ENCODE measurements around the gene TAS1R2. TPM values are rescaled to one million over a fixed set of nuclear protein-coding genes. Genes with fewer than 3 reads are reported as not detected.
"Not testable (repeated sequence)": the region's sequence is repeated elsewhere in the genome, so short reads cannot be mapped to it uniquely, and the experiment has no call there.

The TAS1R2 gene
- total RNA-seq, 3 donors from 2014 or later, result not detected

- no peak overlapping the region for H3K27ac ChIP-seq
- TF ChIP-seq, protein P1, sequence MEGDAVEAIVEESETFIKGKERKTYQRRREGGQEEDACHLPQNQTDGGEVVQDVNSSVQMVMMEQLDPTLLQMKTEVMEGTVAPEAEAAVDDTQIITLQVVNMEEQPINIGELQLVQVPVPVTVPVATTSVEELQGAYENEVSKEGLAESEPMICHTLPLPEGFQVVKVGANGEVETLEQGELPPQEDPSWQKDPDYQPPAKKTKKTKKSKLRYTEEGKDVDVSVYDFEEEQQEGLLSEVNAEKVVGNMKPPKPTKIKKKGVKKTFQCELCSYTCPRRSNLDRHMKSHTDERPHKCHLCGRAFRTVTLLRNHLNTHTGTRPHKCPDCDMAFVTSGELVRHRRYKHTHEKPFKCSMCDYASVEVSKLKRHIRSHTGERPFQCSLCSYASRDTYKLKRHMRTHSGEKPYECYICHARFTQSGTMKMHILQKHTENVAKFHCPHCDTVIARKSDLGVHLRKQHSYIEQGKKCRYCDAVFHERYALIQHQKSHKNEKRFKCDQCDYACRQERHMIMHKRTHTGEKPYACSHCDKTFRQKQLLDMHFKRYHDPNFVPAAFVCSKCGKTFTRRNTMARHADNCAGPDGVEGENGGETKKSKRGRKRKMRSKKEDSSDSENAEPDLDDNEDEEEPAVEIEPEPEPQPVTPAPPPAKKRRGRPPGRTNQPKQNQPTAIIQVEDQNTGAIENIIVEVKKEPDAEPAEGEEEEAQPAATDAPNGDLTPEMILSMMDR (IDR thresholded peaks at IDR 0.05), result no peak
- TF ChIP-seq POLR2A (IDR thresholded peaks at IDR 0.05) (no peak), POLR2AphosphoS5 (IDR thresholded peaks at IDR 0.05) (no peak)
- DNase-seq (ENCODE audit: low spot score in 2 of 2), result no peak
- no peaks in the 10 kb centered on the region for H3K9me3 ChIP-seq
- no peaks in the 10 kb centered on the region for H3K36me3 ChIP-seq
- no peaks in the 10 kb centered on the region for H3K27me3 ChIP-seq
- no peaks in the 10 kb centered on the region for H3K4me1 ChIP-seq
- intact Hi-C loops (cut with DNase I; ENCODE audit: low total_unique reads), result loop anchor here (5.0 to 10.0 kb wide), 2 partner anchors 175 to 193 kb away; no protein-coding TSS in a partner anchor
- H3K4me3 ChIP-seq, result no peak overlapping the region
Observed at GRCh38 chr1:18899363-18900049, 40.0 kb upstream of the TAS1R2 start.

GRCh38 chr1:18898567-18898966 is 39.1 kb upstream of the TAS1R2 start:
- TF ChIP-seq POLR2A (IDR thresholded peaks at IDR 0.05) (no peak), POLR2AphosphoS5 (IDR thresholded peaks at IDR 0.05) (no peak)
- TF ChIP-seq, protein P1 (IDR thresholded peaks at IDR 0.05), result no peak
- no peak overlapping the region for H3K27ac ChIP-seq
- H3K4me1 ChIP-seq, result no peaks in the 10 kb centered on the region
- intact Hi-C loops (cut with DNase I; ENCODE audit: low total_unique reads), result loop anchor here (5.0 kb wide), 1 partner anchor 194 kb away; no protein-coding TSS in a partner anchor
- H3K36me3 ChIP-seq, result no peaks in the 10 kb centered on the region
- no peak for DNase-seq (ENCODE audit: low spot score in 2 of 2)
- no peak overlapping the region for H3K4me3 ChIP-seq
- no peaks in the 10 kb centered on the region for H3K27me3 ChIP-seq
- no peaks in the 10 kb centered on the region for H3K9me3 ChIP-seq

GRCh38 chr1:18895317-18895716 is 35.9 kb upstream of the TAS1R2 start:
- H3K27ac ChIP-seq, result no peak overlapping the region
- no peaks in the 10 kb centered on the region for H3K36me3 ChIP-seq
- intact Hi-C loops (cut with DNase I; ENCODE audit: low total_unique reads), result loop anchor here (5.0 kb wide), 1 partner anchor 197 kb away; no protein-coding TSS in a partner anchor

GRCh38 chr1:18893120-18893519 is 33.7 kb upstream of the TAS1R2 start:
- Histone ChIP-seq H3K4me3 (no peak overlapping the region), H3K27me3 (no peaks in the 10 kb centered on the region), H3K27ac (no peak overlapping the region), H3K4me1 (no peaks in the 10 kb centered on the region), H3K9me3 (no peaks in the 10 kb centered on the region), H3K36me3 (no peaks in the 10 kb centered on the region)
- no peak for DNase-seq (ENCODE audit: low spot score in 2 of 2)
- intact Hi-C loops (cut with DNase I; ENCODE audit: low total_unique reads), result no loop called here
- TF ChIP-seq POLR2A (IDR thresholded peaks at IDR 0.05) (no peak), POLR2AphosphoS5 (IDR thresholded peaks at IDR 0.05) (no peak)
- TF ChIP-seq, protein P1 (IDR thresholded peaks at IDR 0.05), result no peak

More at GRCh38 chr1:18895317-18895716, 35.9 kb upstream of the TAS1R2 start:
- H3K4me1 ChIP-seq, result no peaks in the 10 kb centered on the region
- DNase-seq (ENCODE audit: low spot score in 2 of 2), result no peak
- no peaks in the 10 kb centered on the region for H3K27me3 ChIP-seq
- no peaks in the 10 kb centered on the region for H3K9me3 ChIP-seq
- no peak overlapping the region for H3K4me3 ChIP-seq
- TF ChIP-seq POLR2A (IDR thresholded peaks at IDR 0.05) (no peak), POLR2AphosphoS5 (IDR thresholded peaks at IDR 0.05) (no peak)
- TF ChIP-seq, protein P1 (IDR thresholded peaks at IDR 0.05), result no peak

DNA sequence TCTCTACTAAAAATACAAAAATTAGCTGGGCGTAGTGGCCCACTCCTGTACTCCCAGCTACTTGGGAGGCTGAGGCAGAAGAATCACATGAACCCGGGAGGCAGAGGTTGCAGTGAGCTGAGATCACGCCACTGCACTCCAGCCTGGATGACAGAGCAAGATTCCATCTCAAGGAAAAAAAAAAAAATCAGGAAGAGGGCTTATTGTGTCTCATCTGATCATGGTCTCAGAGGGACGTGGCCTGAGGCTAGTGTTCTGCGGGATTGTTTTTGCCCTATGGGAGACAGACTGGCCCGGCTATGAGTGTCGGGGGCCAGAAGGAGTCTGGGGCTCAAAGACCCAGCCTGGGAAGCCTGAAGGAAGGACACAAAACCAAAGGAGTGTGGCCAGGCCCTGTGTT is 32.4 kb upstream of the TAS1R2 start:
- H3K9me3 ChIP-seq; DNase-seq (ENCODE audit: low spot score in 2 of 2); H3K27me3 ChIP-seq; H3K27ac ChIP-seq; intact Hi-C loops (cut with DNase I; ENCODE audit: low total_unique reads); H3K36me3 ChIP-seq; H3K4me1 ChIP-seq; H3K4me3 ChIP-seq: not testable (repeated sequence)
